Activated T-cell treated with anti-CD3 and anti-CD28 coated beads, Interleukin-2, amount 50 U/mL, for 4 hours (primary cell): ENCODE results near the gene DHX8. TPM values are rescaled to one million over a fixed set of nuclear protein-coding genes. Genes with fewer than 3 reads are reported as not detected.
"Not testable (repeated sequence)": the region's sequence is repeated elsewhere in the genome, so short reads cannot be mapped to it uniquely, and the experiment has no call there.

Experiments used
- ATAC-seq, 2 donors: fragments of 200-7000 bp; cut with Tn5 transposase; one replicate each; pipeline ENCODE4 v1.10.0; 2021
- DNase-seq: peaks from one replicate; pipeline ENCODE4 v3.0.0-alpha.2; 2020
- H3K27me3 Mint-ChIP-seq: one replicate; pipeline ENCODE4 v1.8.0; 2021; ENCODE audit warnings: low read depth, mixed read lengths
- H3K36me3 Mint-ChIP-seq: one replicate; pipeline ENCODE4 v1.8.0; 2022; ENCODE audit warnings: mixed read lengths; ENCODE audit not compliant: insufficient read depth
- H3K4me1 Mint-ChIP-seq: one replicate; pipeline ENCODE4 v1.8.0; 2021; ENCODE audit warnings: low read depth, mixed read lengths
- H3K4me3 Mint-ChIP-seq: one replicate; pipeline ENCODE4 v1.8.0; 2021; ENCODE audit warnings: mild to moderate bottlenecking, moderate library complexity, mixed read lengths
- H3K9me3 Mint-ChIP-seq: one replicate; pipeline ENCODE4 v1.8.0; 2021; ENCODE audit warnings: mixed read lengths
- total RNA-seq, 3 donors: library from RNA; stranded (reverse); gene quantifications; one replicate each; pipeline ENCODE4 v1.2.1, GENCODE V29; 2021

DHX8 gene
- total RNA-seq = 10 to 100 TPM; 54.3 to 58.3 (median 56.7) TPM

DNA sequence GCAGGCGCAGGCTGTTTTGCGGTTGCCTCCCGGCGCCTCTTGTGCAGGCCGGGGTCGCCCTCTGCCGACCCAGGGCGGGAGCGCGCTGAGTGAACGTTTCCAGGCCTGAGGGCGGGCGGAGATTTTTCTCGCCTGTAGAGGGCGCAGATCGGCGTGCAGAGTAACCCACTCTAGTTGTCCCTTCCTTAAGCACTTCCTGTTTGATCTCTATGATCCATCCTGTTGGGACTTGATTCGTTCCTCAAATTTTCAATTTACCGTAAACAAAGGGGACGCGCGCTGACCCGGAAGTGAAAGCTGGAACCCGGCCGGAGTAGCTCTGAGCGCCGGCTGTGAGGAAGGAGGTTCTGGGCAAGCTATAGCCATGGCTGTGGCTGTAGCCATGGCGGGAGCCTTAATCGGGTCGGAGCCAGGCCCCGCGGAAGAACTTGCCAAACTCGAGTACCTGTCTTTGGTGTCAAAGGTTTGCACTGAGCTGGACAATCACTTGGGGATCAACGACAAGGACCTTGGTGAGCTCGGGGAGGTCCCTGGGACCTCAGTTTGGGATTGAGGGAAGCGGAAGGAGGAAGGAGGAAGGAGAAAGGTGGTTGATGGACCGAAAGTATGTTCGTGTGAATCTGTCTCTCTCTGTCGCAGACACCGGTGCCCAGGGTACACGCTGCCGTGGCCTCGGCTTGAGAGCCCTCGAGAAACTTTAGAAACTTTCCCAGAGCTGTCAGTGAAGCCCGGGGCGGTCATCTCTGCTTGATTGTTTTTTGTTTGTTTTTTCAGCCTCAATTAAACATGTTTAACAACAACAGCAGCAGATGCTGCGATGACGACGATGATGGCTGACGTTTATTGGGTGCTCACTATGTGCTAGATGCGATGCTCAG, at the start of gene DHX8:
TSS of gene DHX8 (plus strand) at position 302 of the 878 bp plus-strand sequence. CDS start at position 365, 63 bp downstream.
- Mint-ChIP-seq H3K4me3 (peak within 1 kb of the TSS; percentile 100), H3K9me3 (no peaks in the 10 kb centered on the region), H3K27me3 (no peaks in the 10 kb centered on the region), H3K4me1 (peaks cover 38% of the 10 kb centered on the region), H3K36me3 (peaks cover 7% of the 10 kb centered on the region)
- DNase-seq (peak; percentile 98), ATAC-seq (peak; percentile 97 to 98)

DNA sequence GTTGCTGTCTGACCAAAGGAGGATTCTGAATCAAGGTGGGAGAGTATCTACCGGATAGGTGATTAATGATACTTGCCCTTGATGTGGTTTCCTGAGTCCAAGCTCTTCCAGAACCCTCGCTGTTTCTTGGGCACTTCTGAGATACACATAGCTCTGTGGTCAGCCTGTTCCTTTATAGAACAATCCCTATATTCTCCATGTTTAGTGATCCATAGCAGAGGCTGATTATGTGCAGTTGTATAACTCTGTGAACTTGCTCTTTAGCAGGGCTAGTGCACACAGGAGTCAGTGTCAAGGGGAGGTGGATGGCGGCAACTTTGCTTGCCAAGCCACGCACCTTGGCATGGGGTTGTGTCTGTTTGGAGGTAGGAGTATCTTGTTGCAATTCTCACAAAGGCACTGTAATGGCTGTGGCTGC, 48.9 kb upstream of the DHX8 start:
- Mint-ChIP-seq H3K36me3 (no peaks in the 10 kb centered on the region), H3K4me3 (no peak overlapping the region), H3K27me3 (peaks cover 34% of the 10 kb centered on the region), H3K4me1 (no peaks in the 10 kb centered on the region), H3K9me3 (no peaks in the 10 kb centered on the region)
- ATAC-seq (no peak), DNase-seq (no peak)

DNA sequence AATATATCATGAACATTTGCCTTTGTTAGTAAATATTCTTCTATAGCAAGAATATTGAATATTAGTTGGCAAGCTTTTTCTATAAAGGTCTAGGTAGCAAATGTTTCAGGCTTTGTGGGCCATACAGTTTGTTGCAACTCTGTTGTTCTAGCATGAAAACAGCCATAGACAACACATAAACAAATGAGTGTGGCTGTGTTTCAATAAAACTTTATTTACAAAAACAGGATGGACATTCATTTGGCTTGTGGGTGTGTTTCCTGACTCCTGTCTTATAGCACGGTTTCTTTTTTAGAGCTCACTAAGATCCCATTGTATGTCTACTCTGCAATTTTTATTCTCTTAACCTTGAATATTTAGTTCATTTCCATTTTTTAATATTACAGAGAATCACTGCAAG, 46.0 kb upstream of the DHX8 start:
- H3K4me3 Mint-ChIP-seq = no peak overlapping the region
- DNase-seq = no peak
- H3K9me3 Mint-ChIP-seq = no peaks in the 10 kb centered on the region
- peaks cover 26% of the 10 kb centered on the region for H3K27me3 Mint-ChIP-seq
- no peak for ATAC-seq
- no peaks in the 10 kb centered on the region for H3K4me1 Mint-ChIP-seq
- H3K36me3 Mint-ChIP-seq = no peaks in the 10 kb centered on the region

DNA sequence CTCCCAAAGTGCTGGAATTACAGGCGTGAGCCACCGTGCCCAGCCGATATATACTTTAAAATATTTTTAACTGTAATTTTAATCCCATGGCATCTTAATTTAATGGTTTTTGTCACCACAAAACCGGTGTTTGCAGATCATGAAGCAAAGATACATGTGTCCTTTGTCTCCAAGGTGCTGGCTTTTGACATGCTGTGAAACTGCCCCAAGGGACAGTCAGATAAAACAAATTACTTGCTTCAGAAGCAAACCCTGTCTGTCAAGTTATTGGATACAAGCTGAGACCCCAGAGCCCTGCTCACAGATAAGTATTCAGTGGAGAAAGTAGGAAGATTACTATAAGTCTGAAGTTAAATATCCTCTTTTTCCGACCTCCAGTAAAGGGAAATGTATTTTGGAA, 45.1 kb upstream of the DHX8 start:
- ATAC-seq = no peak
- Mint-ChIP-seq H3K4me3 (no peak overlapping the region), H3K4me1 (no peaks in the 10 kb centered on the region)

DNA sequence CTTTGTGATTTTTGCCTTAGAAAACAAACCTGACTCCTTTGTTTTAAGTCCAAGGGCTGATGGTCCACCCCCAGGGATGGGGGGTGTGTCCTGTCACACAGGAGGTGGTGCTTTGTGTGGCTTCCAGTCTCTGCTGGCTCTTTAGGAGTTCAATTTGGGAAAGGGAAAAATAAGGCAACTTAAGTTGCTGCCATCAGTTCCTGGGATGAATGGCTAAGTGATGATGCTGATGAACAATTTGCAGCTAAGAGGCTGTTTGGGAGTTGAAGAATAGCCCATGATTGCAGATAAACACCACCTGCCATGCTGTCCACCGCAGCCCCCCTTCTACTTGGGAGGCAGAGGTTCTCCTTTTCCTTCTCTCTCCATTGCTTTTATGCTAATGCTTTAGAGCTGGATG, 44.7 kb upstream of the DHX8 start:
- ATAC-seq (no peak), DNase-seq (no peak)
- H3K4me3 Mint-ChIP-seq = no peak overlapping the region
- H3K9me3 Mint-ChIP-seq = no peaks in the 10 kb centered on the region
- H3K27me3 Mint-ChIP-seq = peaks cover 23% of the 10 kb centered on the region
- no peaks in the 10 kb centered on the region for H3K36me3 Mint-ChIP-seq
- H3K4me1 Mint-ChIP-seq = no peaks in the 10 kb centered on the region

More for the DNA sequence above, 45.1 kb upstream of the DHX8 start:
- DNase-seq = no peak
- no peaks in the 10 kb centered on the region for H3K36me3 Mint-ChIP-seq
- H3K27me3 Mint-ChIP-seq = peaks cover 25% of the 10 kb centered on the region
- no peaks in the 10 kb centered on the region for H3K9me3 Mint-ChIP-seq

DNA sequence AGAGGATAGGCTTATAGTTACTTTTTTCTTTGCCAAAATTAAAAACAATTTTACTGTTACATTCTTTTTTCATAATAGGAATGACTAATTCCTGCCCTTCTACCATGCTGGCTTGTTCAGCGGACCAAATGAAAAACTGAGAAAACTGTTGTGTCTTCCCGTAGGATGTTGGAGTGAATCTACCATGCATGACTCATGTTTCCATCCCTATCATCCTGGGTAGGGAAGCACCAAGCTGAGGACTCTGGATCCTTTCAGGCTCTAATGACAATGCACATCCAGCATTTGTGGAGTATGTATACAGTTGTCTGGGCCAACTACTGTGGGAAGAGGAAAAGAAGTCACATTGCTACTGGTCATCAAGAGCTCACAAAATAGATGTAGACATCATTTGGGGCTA, 41.1 kb upstream of the DHX8 start:
- ATAC-seq (no peak), DNase-seq (no peak)
- no peaks in the 10 kb centered on the region for H3K4me1 Mint-ChIP-seq

GRCh38 chr17:43443381-43443780, 40.4 kb upstream of the DHX8 start:
- ATAC-seq (no peak), DNase-seq (no peak)
- no peak overlapping the region for H3K4me3 Mint-ChIP-seq
- no peaks in the 10 kb centered on the region for H3K9me3 Mint-ChIP-seq
- peaks cover 11% of the 10 kb centered on the region for H3K27me3 Mint-ChIP-seq
- H3K36me3 Mint-ChIP-seq = no peaks in the 10 kb centered on the region
- H3K4me1 Mint-ChIP-seq = no peaks in the 10 kb centered on the region

More for the DNA sequence above, 41.1 kb upstream of the DHX8 start:
- H3K4me3 Mint-ChIP-seq = no peak overlapping the region
- H3K27me3 Mint-ChIP-seq = peaks cover 11% of the 10 kb centered on the region
- H3K9me3 Mint-ChIP-seq = no peaks in the 10 kb centered on the region
- no peaks in the 10 kb centered on the region for H3K36me3 Mint-ChIP-seq

DNA sequence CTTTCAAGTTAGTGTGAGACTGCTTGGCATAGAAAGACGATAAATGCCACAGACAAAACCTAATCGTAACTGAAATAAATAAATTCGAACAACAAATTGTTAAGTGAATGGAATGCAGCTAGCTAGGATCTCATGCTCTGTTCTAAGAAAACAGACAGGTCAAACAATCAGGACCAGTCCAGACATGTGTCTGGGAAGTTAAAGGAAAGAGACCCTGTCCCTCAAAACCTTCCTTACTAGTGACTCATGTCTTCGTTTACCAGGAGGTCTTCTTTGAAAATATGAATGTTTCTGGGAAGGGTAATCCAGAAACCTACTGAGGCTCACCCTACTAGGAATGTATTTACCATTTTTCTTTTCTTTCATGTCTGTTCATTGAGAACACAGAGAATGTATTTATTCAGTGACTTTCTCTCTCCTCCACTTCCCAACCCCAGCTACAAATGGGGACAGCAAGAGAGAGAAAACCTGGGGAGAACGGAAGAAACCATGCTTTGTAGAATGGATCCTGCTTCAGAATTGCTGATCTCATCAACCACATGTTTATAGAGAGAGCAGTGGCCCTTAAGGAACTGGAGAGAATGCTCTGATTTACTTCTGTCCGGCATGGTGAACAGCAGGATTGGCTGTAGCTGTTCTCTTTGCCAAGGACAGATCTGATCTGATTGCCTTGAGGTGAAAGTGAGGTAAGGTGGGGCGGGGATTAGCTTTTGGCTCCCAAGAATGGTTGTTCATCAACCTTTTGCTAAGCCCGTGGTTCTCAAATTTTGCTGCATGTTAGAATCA, 39.4 kb upstream of the DHX8 start:
- H3K27me3 Mint-ChIP-seq = peaks cover 7% of the 10 kb centered on the region

DNA sequence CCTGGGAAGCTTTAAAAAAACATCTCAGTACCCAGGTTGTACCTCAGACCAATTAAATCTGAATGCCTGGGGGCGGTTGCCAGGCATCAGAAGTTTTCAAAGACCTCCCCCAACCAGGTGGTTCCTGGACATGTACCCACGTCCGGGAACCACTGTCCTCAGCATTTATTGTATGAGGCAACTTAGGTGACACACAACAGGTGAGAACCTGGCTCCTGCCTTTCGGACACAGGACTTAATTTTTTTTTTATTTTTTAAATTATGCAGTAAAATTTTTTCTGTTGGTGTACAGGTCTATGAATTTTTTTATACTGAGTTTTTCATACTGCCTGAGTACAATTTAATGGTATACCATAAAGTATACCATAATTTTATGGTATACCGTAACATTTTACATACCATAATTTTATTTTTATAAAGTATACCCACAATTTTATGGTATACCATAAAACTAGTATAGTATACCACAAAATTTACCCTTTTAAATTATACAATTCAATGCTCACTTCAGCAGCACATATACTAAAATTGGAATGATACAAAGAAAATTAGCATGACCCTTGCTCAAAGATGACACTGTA, 38.7 kb upstream of the DHX8 start:
- H3K4me3 Mint-ChIP-seq = no peak overlapping the region
- no peak for DNase-seq
- no peaks in the 10 kb centered on the region for H3K9me3 Mint-ChIP-seq
- no peaks in the 10 kb centered on the region for H3K36me3 Mint-ChIP-seq
- no peaks in the 10 kb centered on the region for H3K4me1 Mint-ChIP-seq
- peaks cover 7% of the 10 kb centered on the region for H3K27me3 Mint-ChIP-seq
- no peak for ATAC-seq

More for the DNA sequence above, 39.4 kb upstream of the DHX8 start:
- Mint-ChIP-seq H3K9me3 (no peaks in the 10 kb centered on the region), H3K4me3 (no peak overlapping the region), H3K4me1 (no peaks in the 10 kb centered on the region), H3K36me3 (no peaks in the 10 kb centered on the region)
- ATAC-seq (no peak), DNase-seq (no peak)

GRCh38 chr17:43446773-43447172, 37.0 kb upstream of the DHX8 start:
- Mint-ChIP-seq H3K9me3 (no peaks in the 10 kb centered on the region), H3K4me3 (no peak overlapping the region), H3K36me3 (no peaks in the 10 kb centered on the region), H3K27me3 (peaks cover 7% of the 10 kb centered on the region), H3K4me1 (no peaks in the 10 kb centered on the region)
- DNase-seq (no peak), ATAC-seq (no peak)

DNA sequence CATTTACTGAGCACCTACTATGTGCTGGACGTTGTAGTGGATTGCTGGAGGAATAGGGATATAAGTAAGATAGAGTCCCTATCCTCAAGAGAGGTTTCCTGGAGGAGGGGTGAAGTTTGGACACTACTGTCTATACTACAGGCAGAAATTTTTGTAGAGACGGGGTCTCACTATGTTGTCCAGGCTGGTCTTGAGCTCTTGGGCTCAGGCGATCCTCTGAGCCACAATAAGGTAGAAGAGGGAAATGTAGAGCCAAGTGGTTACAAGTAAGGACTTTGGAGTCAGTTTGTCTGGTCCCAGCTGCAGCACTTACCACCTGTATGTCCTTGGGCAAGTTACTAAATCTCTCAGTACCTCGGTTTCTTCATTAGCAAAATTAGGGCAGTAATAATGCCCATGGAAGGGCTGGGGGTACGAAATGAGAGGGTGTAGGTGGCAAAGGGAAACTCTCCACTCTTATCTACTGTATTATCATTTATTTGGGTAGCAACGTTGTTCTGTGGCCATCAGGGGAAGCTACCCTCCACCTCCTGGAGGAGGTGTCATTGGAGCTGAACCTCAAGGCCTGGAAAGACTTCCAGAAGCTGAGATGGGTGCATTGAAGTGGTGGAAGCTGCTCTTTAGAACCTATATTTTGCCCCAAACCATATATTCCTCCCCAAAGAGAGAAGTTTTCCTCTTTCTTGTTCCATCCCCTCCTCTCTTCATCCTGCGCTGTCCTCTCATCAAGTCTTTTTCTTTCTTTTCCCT, 34.9 kb upstream of the DHX8 start:
- ATAC-seq (no peak), DNase-seq (no peak)
- H3K4me3 Mint-ChIP-seq = no peak overlapping the region
- H3K36me3 Mint-ChIP-seq = no peaks in the 10 kb centered on the region
- peaks cover 10% of the 10 kb centered on the region for H3K27me3 Mint-ChIP-seq
- no peaks in the 10 kb centered on the region for H3K4me1 Mint-ChIP-seq
- no peaks in the 10 kb centered on the region for H3K9me3 Mint-ChIP-seq

GRCh38 chr17:43449470-43450248, 34.1 kb upstream of the DHX8 start:
- Mint-ChIP-seq H3K27me3 (peaks cover 8% of the 10 kb centered on the region), H3K4me3 (no peak overlapping the region), H3K36me3 (no peaks in the 10 kb centered on the region), H3K9me3 (no peaks in the 10 kb centered on the region), H3K4me1 (no peaks in the 10 kb centered on the region)
- no peak for DNase-seq
- ATAC-seq = no peak

GRCh38 chr17:43450791-43451190, 33.0 kb upstream of the DHX8 start:
- not testable (repeated sequence) for ATAC-seq, H3K4me1 Mint-ChIP-seq, H3K36me3 Mint-ChIP-seq, H3K4me3 Mint-ChIP-seq, DNase-seq, H3K9me3 Mint-ChIP-seq
- peaks cover 16% of the 10 kb centered on the region for H3K27me3 Mint-ChIP-seq
